Astrocyte of the spinal cord (primary cell): Measurements from ENCODE around the gene MAFG.
A peak's percentile ranks its signal among the peaks of the same experiment; 100 is the strongest.

Source experiments
- DNase-seq: peaks from one replicate; pipeline ENCODE4 v3.0.0; 2011; ENCODE audit warnings: low read depth, low spot score
- H3K4me3 ChIP-seq: 2 replicates; pipeline ENCODE4 v1.5.1; 2011; ENCODE audit warnings: low read depth, mild to moderate bottlenecking, low read length, moderate library complexity
- in situ Hi-C: cut with HindIII; loops from 2 replicates; pipeline ENCODE4 v1.10.0; 2017; ENCODE audit warnings: low sequenced_read_pairs
- TF ChIP-seq, protein P1 (sequence below): IDR thresholded peaks from 2 replicates; pipeline ENCODE4 v1.5.1; 2012; ENCODE audit warnings: low read depth, mild to moderate bottlenecking, low read length, inconsistent platforms

The MAFG gene

DNA sequence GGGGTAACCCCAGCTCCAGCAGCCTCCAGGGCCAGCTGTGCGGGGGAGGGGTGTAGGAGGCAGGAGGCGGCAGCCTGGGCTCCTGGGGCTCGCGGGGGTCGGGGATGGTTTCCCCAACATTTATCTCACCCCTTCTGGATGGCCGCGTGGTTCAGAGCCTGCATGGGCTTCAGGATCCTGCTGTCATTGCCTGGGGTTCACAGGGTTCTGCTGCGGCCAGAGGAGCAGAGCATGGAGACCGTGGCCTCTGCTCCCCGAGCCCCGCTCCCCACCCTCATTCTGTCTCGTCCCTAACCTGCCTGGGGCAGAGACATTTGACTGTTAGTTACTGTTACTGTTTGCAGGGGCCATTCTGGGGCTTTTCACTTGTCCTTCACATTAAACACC, 14.6 kb upstream of the MAFG start:
- TF ChIP-seq, protein P1, sequence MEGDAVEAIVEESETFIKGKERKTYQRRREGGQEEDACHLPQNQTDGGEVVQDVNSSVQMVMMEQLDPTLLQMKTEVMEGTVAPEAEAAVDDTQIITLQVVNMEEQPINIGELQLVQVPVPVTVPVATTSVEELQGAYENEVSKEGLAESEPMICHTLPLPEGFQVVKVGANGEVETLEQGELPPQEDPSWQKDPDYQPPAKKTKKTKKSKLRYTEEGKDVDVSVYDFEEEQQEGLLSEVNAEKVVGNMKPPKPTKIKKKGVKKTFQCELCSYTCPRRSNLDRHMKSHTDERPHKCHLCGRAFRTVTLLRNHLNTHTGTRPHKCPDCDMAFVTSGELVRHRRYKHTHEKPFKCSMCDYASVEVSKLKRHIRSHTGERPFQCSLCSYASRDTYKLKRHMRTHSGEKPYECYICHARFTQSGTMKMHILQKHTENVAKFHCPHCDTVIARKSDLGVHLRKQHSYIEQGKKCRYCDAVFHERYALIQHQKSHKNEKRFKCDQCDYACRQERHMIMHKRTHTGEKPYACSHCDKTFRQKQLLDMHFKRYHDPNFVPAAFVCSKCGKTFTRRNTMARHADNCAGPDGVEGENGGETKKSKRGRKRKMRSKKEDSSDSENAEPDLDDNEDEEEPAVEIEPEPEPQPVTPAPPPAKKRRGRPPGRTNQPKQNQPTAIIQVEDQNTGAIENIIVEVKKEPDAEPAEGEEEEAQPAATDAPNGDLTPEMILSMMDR = no peak
- DNase-seq = no peak
- in situ Hi-C loops = no loop called here
- H3K4me3 ChIP-seq = no peak overlapping the region

DNA sequence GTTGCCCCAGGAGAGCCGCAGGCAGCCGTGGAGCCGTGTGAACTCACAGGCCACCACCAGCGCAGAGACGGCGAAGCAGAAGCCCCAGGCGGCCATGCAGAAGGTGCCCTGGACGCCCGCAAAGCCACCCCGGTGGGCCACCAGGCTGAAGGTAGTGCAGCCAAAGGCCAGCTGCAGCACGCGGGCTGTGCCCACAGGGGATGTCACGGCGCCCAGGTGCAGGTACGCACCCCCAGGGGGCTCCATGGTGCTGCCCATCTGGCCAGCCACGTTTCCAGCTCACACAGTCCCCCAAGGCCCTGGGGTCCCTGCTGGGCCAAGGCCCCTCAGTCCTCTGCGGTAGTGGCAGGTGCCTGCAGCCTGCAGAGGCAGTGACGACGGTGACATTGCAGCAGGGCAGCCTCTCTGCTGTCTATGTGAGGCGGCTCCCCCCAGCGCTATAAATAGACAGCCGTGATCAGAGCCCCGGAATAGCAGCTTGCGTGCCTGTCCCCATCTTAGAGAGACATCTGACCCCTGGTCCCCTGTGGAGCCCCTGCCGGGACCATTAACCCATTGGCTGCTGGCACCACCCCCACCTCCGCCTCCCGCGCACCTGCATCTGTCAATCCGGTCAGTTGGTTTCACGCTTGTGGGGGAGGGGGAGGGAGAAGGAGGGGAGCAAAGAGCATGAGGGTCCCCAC, 14.1 kb upstream of the MAFG start:
- in situ Hi-C loops = no loop called here
- H3K4me3 ChIP-seq = no peak overlapping the region
- no peak for DNase-seq
- TF ChIP-seq, protein P1 = no peak

DNA sequence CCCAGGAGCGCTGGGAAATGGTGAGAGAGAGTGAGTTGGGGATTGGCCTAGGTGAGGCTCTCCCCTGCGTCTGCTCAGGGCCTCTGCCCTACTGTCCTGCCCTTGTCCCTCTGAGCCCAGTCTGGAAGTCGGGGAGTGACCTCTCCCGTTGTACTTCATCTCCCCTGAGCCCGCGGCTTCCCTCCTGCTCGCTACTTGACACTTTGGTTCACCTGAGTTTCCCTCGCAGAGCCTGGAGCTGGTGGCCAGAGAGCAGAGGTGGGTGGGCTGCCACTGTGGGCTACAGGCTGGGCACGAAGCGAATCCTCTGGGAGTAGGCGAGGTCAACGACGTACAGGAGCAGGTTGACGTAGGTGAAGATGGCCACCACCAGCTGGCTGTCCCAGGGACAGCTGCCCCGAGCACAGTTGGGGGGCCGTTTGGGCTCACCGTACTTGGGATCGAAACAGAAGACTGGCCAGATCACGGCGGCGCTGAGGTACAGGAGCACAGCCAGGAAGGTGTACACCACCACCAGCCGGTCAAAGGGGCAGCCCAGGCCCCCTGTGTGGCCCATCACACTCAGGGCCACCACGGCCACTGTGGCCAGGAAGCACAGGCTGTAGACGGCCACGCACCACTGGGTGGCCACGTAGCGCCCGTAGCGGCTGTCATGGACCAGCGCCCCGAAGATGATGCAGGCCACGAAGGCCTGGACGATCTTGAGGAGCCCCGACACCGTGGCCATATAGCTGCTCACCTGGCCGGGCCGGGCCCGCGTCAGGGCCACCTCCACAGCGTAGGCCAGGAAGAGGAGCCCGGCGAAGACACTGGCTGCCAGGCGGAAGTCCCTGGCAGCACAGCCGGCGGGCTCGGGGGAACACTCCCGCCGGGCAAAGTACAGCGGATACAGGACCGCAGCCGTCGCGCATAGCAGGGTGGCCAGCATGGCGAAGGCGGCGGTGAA, 13.3 kb upstream of the MAFG start:
- in situ Hi-C loops = no loop called here
- TF ChIP-seq, protein P1 = no peak
- DNase-seq = no peak
- no peak overlapping the region for H3K4me3 ChIP-seq

DNA sequence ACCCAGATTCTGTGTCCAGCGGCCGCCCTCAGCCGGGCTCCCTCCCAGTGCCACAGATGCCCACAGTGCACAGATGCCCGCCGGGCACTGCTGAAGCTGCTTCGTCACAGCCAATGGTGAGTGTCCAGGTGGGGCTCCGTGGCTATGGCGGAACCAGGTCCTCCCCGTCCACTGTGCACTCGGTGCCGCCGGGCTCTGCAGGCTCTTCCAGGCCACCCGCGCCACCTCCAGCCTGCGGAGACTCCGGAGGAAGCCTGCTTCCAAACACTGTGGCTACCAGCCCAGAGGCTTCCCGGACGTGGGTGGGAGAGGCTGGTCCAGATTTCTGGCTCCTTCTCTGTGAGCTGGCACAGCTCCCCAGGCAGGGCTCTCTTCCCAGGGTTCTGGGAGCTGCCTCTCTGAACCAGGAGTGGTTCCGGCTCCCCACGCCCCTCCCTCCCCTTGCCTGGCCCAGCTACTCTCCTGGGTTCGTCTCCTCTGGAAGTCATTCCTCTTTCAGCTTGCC, 12.4 kb upstream of the MAFG start:
- TF ChIP-seq, protein P1 = no peak
- no peak overlapping the region for H3K4me3 ChIP-seq
- no peak for DNase-seq
- in situ Hi-C loops = no loop called here

DNA sequence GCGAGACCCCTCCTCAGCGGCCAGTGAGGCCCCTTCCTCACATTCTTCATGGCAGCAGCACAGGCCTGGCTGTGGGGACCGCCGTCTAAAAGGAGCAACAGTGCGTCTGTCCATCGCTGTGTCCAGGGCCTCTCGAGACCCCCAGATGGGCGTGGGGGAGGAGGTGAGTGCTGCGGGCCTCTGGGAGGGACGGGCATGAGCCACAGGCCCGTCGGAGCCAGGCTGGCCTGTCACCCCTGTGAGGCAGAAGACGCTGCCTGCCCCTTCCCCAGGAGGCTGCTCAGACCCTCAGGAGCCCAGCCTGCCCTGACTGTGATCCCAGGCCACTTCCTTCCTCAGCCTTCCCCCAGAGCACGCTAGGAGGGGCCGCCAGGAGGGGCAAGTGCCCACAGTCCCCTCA, 11.7 kb upstream of the MAFG start:
- in situ Hi-C loops = no loop called here
- no peak overlapping the region for H3K4me3 ChIP-seq
- TF ChIP-seq, protein P1 = no peak
- no peak for DNase-seq

DNA sequence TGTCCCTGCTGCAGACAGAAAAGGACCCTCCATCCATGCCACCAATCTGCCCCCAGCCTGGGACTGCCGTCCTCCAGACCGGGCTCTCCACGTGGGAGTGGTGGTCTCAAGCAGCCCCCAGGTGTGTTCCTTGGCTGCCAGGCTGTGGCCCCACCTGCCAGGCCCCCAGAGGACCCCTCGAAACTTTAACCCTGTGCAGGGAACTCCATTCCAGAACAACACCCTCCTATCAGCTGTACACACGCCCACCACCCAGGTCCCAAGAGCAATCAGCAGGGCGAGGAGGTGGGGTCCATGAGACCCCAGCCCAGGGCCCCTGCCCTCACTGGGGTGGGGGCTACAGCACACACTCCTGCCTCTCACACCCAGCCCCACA, 8.2 kb upstream of the MAFG start:
- in situ Hi-C loops = no loop called here
- DNase-seq = no peak
- peak overlapping the region; percentile 29 for H3K4me3 ChIP-seq
- TF ChIP-seq, protein P1 = no peak
